GM19025 (cell line): ENCODE measurements around the gene CSF3R.
"Not testable (repeated sequence)": the region's sequence is repeated elsewhere in the genome, so short reads cannot be mapped to it uniquely, and the experiment has no call there.

Experiments
- ATAC-seq: cut with Tn5 transposase; IDR thresholded peaks from one replicate; pipeline ENCODE4 v1.9.1; 2021; ENCODE audit warnings: mild to moderate bottlenecking, low read depth, moderate library complexity; ENCODE audit not compliant: unreplicated experiment

Gene CSF3R

DNA sequence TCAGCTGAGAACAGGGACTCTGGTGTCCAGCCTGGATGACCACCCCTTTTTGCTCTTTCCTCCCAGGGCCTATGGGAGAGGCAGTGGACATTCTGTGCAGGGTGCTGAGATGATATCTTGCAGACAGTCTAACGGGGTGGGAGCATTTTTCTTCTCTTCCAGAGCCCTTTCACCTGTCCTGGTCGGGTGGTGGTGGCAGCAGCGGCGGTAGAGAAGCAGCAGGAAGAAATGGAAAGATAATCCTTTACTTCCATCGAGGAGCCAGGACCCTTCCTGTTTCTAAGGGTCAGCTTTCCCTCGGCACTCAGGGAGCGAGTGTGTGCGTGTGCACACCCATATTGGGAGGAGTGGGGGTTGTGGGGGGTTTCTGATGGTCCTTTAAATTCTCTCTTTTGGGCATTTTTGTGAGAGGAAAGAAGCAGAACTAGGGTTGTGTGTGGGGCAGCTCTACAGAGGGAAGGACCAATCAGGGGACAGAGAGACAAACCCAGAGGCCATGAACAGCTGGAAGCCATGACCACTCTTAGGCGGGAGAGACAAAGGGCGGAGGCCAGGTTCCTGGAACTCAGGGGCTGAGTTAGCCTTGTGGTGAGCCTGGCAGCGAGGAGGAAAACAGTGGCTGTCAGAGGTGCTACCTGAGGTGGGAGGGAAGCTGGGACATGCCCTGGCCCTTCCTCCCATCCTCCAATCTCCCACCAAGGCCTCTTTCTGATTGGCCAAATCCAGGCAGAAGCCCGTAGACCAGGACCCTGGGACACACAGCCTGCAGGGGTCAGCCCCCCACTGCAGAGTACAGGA, 31.2 kb upstream of the CSF3R start:
- ATAC-seq, result no peak

DNA sequence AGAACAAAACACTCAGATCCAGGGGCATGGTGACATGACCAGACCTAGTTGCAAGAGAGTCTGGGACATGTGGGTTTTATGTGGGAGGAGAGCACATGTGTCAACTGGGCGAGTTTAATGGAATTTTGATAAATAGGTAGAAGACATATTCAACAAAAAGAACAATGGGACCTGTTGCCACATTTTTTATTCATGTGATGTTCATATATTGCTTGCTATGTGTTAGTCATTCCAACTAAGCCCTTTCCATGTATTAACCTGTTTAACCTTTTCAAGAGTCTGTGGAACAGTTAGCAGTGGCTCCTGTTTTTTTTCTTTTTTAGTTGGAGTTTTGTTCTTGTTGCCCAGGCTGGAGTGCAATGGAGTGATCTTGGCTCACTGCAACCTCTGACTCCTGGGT, 30.1 kb upstream of the CSF3R start:
- no peak for ATAC-seq

DNA sequence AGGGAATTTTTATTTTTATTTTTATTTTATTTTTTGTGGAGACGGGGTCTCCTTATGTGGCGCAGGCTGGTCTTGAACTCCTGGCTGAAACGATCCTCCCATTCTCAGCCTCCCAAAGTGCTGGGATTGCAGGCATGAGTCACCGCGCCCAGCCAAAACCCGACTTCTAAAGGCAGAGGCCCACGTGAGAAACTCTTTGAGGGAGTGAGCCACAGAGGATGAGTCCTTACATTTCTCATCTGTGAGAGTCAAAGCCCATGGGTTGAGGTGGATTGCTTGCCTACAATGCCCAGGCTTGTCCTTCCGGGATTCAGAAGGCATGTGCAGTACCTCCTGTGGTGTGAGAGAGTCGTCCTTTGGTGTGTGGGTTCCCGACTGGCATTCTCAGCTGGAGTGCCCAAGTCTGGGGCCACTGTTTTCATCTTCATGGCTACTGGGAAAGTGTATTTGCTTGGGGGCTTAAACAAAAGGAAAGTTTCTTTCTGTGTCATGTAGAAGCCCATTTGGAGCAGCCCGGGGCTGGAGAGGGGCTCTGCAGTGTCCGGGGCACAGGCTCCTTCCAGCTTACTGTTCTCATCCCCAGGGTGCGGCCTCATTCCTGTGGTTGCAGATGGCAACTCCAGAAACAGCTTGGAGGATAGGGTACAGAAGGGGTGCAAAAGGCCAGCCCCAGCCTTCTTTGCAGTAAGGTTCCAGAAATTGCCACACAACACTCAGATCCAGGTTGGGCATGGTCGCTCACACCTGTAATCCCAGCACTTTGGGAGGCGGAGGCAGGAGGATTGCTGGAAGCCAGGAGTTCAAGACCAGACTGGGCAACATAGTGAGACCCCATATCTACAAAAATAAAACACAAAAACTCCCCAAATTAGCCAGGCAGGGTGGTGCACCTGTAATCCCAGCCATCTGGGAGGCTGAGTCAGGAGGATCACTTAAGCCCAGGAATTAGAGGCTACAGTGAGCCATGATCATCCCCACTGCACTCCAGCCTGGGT, 29.4 kb upstream of the CSF3R start:
- ATAC-seq, result no peak

DNA sequence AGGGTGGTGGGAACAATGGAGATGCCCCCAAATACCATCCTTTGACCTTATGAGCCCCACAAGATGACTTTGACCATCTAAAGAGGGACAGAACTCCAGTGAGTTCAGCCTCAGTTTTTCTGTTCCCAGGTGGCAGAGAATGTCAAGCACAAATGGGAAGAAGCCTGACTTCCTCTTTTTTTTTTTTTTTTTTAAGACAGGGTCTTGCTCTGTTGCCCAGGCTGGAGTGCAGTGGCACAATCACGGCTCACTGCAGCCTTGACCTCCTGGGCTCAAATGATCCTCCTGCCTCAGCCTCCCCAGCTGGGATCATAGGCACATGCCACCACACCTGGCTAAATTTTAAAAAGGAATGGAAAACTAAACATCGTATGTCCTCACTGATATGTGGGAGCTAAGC, 28.5 kb upstream of the CSF3R start:
- ATAC-seq, result not testable (repeated sequence)

DNA sequence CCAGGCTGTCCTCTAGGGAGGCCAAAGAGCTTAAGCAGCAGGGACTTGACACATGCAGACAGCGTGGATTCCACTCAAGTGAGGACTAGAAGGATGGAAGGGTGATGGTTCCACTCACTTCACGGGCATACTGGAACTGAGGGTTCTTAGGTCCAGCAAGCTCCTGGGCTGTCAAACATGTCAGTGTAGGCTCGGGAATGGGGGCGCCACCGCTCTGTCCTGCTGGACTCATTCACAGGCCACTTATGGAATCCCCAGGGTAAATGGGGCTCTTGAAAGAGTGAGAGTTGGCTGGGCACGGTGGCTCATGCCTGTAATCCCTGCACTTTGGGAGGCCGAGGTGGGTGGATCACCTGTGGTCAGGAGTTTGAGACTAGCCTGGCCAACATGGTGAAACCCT, 27.7 kb upstream of the CSF3R start:
- ATAC-seq, result no peak

DNA sequence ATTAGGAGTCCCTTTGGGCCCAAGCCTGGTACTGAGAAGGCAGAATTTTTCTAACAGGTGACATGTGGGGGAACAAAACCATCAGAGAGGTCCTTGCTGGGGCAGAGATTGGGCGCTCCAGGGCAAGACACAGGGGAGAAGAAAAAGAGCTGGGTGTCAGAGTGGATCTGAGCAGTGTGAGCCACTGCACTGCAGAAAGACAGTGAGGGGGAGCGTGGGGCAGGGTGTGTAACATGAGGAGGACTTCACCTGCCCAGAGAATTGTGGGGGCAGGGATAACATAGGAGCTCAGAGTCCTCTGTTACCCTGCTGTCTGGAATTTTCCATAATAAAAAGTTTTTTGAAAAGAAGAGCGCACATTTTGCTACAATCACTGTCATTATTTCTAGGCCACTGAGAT, 25.5 kb upstream of the CSF3R start:
- no peak for ATAC-seq

DNA sequence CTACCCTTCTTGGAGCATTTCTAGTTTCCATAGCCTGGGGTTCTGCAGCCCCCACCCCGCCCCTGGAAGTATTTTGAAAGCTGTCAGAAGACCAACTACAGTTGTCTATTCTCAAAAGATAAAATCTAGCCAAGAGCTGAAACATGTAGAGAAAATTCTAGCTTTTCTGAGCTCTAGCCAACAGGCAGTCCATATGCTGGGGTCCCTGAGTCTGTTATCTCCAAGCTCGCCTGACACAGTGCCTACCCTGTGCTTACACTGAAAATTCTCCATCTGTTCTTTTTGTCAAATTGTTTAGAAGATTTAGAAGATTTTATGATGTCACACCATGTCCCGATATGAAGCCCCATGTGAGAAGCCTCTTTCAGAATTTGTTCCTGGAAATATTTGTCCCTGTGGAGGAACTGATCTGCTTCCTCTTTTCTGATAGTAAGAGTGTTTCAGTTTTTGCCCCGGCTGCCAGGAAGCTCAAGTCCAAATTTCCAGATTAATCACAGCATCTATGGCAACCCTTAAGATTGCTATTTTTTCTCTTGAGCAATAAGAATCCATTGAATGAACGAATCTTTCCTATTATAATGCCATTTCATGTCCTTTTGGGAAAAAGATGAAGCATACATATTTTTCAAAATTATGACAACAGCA, 23.7 kb upstream of the CSF3R start:
- no peak for ATAC-seq

DNA sequence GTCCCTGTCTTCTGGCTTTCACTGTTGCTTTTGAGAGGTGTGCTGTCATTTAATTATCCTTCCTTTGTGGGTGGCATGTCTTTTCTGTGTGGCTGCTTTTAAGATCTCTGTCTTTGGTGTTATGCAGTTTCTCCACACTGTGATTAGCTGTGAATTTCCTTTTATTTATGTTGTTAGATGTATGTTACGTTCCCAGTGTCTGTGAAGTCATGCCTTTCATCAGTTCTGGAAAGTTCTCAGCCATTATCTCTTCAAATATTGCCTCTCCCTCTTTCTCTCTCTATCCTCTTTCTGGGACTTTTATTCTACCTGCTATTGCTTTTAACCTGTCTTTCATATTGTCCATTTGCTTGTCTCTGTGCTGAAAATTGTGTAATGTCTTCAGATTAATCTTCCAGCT, 21.0 kb upstream of the CSF3R start:
- ATAC-seq, result no peak

DNA sequence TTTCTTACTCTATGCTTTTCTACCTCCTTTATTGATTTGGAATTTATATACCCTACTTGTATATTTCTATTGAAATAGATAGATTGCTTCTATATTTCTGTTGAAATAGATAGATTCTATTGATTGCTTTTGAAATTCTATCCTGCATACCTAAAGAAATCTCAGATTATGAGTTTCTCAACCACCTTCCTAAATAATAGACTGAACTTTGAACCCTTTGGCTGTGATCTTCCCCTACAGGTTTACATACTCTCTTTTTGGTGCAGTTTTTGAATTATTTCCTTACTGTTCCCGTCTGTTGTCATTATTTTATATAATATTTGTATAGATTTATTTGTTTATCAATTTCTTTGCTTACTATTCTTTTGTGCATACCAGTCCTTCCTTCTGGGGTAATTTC, 20.4 kb upstream of the CSF3R start:
- no peak for ATAC-seq

DNA sequence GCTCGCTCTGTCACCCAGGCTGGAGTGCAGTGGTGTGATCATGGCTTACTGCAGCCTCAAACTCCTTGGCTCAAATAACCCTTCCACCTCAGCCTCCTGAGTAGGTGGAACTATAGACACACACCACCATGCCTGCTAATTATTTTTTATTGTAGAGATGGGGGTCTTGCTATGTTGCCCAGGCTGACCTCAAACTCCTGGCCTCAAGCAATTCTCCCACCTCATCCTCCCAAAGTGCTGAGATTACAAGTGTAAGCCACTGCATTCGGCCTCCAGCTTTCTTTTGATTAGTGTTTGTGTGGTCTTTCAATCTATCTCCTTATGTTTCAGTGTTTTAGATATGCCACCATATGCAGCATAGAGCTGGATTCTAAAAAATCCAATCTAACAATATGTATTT, 19.9 kb upstream of the CSF3R start:
- ATAC-seq, result no peak

DNA sequence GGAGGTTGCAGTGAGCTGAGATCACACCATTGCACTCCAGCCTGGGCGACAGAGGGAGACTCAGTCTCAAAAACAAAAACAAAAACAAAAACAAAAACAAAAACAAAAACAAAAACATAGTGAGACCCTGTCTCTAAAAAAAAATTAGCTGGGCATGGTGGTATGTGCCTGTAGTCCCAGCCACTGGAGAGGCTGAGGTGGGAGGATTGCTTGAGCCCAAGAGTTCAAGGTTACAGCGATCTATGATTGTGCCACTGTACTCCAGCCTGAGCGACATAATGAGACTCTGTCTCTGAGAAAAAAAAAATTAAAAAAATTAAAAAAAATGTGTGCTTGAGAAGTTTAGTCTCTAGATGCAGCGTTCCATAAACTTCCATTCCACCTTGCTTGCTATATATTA, 19.2 kb upstream of the CSF3R start:
- not testable (repeated sequence) for ATAC-seq

DNA sequence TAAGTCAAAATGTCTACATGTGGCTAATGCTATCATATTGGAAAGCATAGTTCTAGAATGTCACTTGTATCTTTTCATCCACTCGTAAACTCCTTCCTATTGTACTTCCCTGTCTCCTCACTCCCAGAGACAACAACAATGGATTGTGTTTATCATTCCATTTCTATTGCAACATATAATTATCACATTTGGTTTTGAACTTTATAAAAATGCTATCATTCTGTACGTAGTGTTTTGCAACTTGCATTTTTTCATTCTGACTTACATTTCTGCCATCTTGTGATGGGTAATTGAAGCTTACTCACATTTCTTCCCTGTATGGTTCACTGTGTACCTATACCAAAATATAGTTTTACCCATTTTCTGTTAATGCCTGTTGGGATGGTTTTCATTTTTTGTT, 14.5 kb upstream of the CSF3R start:
- ATAC-seq, result no peak

DNA sequence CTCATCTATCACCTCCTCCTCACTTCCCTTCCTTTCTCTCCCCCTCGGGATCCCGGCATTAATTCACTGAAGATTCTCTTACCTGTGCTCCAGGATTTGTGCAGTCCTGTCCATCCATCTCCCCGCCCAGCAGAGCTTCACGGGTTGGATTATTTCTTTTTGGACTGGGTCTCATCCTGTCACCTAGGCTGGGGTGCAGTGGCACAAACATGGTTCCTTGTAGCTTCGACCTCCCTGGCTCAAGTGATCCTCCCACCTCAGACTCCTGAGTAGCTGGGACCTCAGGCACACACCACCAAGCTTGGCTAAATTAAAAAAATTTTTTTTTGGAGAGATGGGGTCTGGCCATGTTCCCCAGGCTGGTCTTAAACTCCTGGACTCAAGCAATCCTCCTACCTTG, 12.3 kb upstream of the CSF3R start:
- no peak for ATAC-seq

DNA sequence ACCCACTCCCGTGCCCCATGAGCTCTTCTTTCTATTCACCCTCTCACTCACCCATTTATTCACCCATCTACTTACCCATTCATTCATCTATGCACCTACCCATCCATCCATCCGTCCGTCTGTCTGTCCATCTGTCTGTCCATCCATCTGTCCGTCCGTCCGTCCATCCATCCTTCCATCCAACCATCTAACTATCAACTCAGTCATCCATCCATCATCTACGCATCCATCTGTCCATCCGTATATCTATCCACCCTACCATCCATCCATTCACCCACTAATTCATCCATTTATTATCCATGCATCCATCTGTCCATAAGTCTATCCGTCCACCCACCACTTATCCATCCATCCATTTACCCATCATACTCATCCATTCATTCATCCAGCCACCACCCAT, 10.8 kb upstream of the CSF3R start:
- ATAC-seq, result no peak

DNA sequence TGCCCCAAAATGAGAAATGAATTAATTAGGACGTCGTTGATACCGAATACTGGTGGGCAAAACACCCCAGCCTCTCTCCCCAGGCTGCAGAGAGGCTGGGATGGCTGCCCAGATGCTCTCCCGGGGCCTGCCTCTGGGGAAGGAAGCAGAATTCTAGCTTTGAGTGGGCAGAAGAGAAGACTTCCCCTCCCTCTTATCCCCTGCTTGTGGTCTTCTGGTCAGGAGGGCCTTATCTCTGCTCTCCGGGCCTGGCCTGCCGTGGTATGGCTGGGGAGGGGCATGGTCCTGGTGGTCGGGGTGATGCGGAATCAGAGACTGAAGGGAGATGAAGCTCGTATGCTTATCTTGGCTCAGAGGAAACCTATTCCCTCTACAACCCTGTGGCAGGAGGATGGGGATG, 9.8 kb upstream of the CSF3R start:
- ATAC-seq, result no peak

DNA sequence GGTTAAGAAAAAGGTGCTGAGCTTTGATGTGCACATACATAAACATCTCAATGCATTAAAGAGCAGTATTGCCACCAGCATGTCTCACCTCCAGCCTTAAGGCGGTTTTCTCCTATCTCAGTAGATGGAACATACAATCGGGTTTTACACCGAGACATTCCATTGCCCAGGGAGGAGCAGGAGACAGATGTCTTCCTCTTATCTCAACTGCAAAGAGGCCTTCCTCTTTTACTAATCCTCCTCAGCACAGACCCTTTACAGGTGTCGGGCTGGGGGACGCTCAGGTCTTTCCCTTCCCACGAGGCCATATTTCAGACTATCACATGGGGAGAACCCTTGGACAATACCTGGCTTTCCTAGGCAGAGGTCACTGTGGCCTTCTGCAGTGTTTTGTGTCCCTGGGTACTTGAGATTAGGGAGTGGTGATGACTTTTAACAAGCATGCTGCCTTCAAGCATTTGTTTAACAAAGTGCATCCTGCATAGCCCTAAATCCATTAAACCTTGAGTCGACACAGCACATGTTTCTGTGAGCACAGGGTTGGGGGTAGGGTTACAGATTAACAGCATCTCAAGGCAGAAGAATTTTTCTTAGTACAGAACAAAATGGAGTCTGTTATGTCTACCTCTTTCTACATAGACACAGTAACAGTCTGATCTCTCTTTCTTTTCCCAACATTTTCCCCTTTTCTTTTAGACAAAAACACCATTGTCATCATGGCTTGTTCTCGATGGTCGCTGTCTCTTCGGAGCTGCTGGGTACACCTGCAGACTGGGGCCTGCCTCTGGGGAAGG, 6.7 kb upstream of the CSF3R start:
- ATAC-seq, result not testable (repeated sequence)

DNA sequence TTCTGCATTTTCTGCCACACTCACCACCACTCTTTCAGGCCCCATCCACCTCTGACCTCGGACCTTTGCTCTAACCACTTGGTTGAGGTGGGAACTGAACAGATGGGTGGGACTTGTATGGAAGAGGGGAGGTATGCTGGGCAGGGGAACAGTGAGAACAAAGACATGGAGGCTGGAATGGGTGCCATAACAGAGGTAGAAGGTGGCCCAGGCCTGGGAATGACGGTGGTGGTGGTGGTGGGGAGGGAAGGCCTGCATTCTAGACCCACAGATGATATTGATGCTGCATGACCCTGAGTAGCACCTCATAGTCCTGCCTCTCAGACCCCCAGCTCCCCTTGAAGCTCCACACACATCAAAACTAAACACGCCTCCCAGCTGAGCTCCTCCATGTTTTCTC, 5.2 kb upstream of the CSF3R start:
- no peak for ATAC-seq

DNA sequence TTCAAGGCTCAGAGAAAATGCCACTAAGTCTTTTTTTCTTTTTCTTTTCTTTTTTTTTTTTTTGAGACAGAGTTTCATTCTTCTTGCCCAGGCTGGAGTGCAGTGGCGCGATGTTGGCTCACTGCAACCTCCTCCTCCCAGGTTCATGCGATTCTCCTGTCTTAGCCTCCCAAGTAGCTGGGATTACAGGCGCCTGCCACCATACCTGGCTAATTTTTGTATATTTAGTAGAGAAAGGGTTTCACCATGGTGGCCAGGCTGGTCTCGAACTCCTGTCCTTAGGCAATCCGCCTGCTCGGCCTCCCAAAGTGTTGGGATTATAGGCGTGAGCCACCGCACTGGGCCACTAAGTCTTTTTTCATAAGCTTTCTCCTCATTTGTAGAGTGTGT, 4.6 kb upstream of the CSF3R start:
- not testable (repeated sequence) for ATAC-seq

DNA sequence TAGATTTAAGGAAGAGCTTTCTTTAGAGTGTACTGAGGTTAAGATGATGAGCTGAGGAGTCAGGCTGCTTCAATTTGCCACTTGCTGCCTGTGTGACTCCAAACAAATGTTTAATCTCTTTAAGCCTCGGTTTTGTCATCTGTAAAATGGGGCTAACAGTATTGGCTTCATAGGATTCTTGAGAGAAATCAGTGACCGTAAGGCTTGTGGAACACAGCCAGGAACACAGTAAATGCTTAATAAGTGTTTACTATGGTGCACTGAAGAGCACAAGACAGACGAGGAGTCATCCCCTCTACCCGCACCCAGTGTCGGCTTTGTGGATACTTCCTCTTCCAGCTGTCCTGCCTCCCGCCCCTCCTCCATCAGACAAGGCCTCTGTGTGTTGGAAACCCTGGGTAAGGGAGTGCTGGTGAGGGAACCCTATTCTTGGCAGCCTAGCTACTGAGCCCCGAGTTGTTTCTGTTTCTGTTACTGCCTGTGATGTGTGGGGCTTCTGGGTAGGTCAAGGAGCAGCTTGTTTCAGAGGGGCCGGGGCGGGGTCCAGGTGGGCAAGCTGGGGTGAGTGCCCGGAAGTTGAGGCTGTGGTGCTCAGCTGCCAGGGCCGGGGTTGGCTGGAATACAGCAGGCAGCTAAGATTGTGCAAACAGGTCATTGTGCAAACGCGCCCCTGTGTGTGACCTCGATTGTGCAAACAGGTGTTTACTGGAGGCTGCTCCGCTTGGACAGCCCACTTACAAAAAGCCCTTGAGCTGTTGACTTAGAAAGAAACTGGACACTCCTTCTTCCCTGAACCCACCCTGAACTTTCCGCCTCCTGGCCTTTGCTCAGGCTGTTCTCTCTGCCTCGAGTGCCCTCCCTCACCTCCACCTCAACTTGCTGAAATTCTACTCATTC, 4.0 kb upstream of the CSF3R start:
- ATAC-seq, result no peak

DNA sequence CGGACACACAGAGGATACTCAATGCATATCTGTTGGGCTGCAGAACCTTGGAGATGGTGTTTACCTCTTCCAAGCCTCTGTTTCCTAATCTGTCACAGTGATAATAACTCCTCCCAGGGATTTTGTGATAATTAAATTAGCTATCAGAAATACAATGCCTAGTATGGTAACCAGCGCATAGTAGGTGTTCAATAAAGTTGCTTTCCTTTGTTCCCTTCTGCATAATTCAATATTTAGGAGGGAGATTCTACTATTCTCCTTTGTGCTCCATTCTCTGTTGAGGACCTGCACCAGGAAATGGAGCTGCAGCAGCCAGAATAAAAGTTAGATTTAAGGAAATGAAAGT, 3.4 kb upstream of the CSF3R start:
- ATAC-seq, result no peak
